Measurements from ENCODE around the gene EDA.

DNA sequence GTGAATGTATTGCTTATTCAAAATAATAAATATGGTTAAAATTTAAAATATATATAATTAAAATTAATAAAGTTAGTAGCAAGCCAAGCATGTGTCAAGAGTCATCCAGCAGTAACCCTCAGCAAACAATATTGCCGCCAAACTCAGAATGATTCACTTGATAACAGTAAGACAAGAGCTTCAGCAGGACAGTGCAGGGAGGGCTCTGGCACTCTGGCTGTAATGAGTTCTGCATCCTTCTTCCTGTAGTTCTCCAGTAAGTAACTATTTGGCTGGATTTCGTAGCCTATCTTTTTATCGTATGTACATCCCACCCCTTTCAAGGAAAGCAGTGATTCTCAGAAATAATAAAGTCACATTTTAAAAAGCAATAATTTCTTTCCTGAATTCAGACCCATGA lies 464.0 kb downstream of the EDA start:
- TF ChIP-seq, protein P1, sequence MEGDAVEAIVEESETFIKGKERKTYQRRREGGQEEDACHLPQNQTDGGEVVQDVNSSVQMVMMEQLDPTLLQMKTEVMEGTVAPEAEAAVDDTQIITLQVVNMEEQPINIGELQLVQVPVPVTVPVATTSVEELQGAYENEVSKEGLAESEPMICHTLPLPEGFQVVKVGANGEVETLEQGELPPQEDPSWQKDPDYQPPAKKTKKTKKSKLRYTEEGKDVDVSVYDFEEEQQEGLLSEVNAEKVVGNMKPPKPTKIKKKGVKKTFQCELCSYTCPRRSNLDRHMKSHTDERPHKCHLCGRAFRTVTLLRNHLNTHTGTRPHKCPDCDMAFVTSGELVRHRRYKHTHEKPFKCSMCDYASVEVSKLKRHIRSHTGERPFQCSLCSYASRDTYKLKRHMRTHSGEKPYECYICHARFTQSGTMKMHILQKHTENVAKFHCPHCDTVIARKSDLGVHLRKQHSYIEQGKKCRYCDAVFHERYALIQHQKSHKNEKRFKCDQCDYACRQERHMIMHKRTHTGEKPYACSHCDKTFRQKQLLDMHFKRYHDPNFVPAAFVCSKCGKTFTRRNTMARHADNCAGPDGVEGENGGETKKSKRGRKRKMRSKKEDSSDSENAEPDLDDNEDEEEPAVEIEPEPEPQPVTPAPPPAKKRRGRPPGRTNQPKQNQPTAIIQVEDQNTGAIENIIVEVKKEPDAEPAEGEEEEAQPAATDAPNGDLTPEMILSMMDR (IDR thresholded peaks at IDR 0.05) = no peak
- TF ChIP-seq POLR2AphosphoS5 (IDR thresholded peaks at IDR 0.05; ENCODE audit: insufficient read depth in 1 of 2, low read depth in 1 of 2) = no peak

Measured in vagina (tissue), 2 donors.